CD14-positive monocyte (primary cell): ENCODE results near the gene CACYBP. TPM values are rescaled to one million over a fixed set of nuclear protein-coding genes. Genes with fewer than 3 reads are reported as not detected.

Experiments used
- DNase-seq, 3 donors: peaks; one replicate each; pipeline ENCODE4 v3.0.0-alpha.2; 2011 to 2022
- H2AFZ ChIP-seq: 2 replicates; pipeline ENCODE4 v1.6.0; 2012; ENCODE audit warnings: mild to moderate bottlenecking, low read depth, low read length, inconsistent platforms; ENCODE audit not compliant: insufficient read depth, poor library complexity, severe bottlenecking
- H3K27ac ChIP-seq, 2 donors: 1 replicate in 1 of 2; 2 replicates in 1 of 2; pipeline ENCODE4 v1.5.1; 2012 to 2013; ENCODE audit warnings: low read length in 2 of 2, control low read depth in 1 of 2, inconsistent platforms in 1 of 2, low read depth in 1 of 2, mild to moderate bottlenecking in 1 of 2
- H3K27me3 ChIP-seq, 2 donors: one replicate each; pipeline versions ENCODE4 v1.6.0 to v1.6.1; 2011 to 2013; ENCODE audit warnings: low read length in 2 of 2; ENCODE audit not compliant: control insufficient read depth in 2 of 2, insufficient read depth in 2 of 2
- H3K36me3 ChIP-seq, 2 donors: replicated peaks in 1 of 2; 1 replicate in 1 of 2; 2 replicates in 1 of 2; pipeline versions ENCODE4 v1.5.1 to v1.6.1; 2012 to 2013; ENCODE audit warnings: low read length in 2 of 2, control low read depth in 1 of 2, inconsistent platforms in 1 of 2, mild to moderate bottlenecking in 1 of 2; ENCODE audit not compliant: insufficient read depth in 2 of 2, control insufficient read depth in 1 of 2
- H3K4me1 ChIP-seq, 2 donors: 1 replicate in 1 of 2; 2 replicates in 1 of 2; pipeline versions ENCODE4 v1.5.1 to v1.6.1; 2012 to 2013; ENCODE audit warnings: low read length in 2 of 2, control low read depth in 1 of 2, inconsistent platforms in 1 of 2, mild to moderate bottlenecking in 1 of 2, moderate library complexity in 1 of 2; ENCODE audit not compliant: insufficient read depth in 2 of 2, control insufficient read depth in 1 of 2
- H3K4me2 ChIP-seq: replicated peaks from 2 replicates; pipeline ENCODE3; 2012; ENCODE audit warnings: low read length, moderate library complexity, mild to moderate bottlenecking; ENCODE audit not compliant: poor library complexity, severe bottlenecking; ENCODE audit errors: extremely low read depth
- H3K4me3 ChIP-seq, 3 experiments: fragments of 200-600 bp in 1 of 3; sonication (generic) in 1 of 3; replicated peaks in 1 of 3; 1 replicate in 2 of 3; 2 replicates in 1 of 3; pipeline ENCODE4 v1.5.1; 2011 to 2013; ENCODE audit warnings: low read length in 3 of 3, mild to moderate bottlenecking in 3 of 3, control low read depth in 2 of 3, low read depth in 2 of 3, inconsistent platforms in 1 of 3, moderate library complexity in 1 of 3
- H3K79me2 ChIP-seq: 2 replicates; pipeline ENCODE4 v1.6.0; 2012; ENCODE audit warnings: mild to moderate bottlenecking, control low read depth, inconsistent platforms, low read length, moderate library complexity; ENCODE audit not compliant: insufficient read depth
- H3K9ac ChIP-seq: 2 replicates; pipeline ENCODE4 v1.6.0; 2017; ENCODE audit warnings: low read length, mild to moderate bottlenecking; ENCODE audit not compliant: insufficient read depth, poor library complexity, severe bottlenecking
- H3K9me3 ChIP-seq, 2 donors: replicated peaks in 1 of 2; 1 replicate in 1 of 2; 2 replicates in 1 of 2; pipeline versions ENCODE4 v1.5.1 to v1.6.1; 2012 to 2013; ENCODE audit warnings: low read length in 2 of 2, control low read depth in 1 of 2; ENCODE audit not compliant: control insufficient read depth in 1 of 2, insufficient read depth in 1 of 2
- H4K20me1 ChIP-seq: 2 replicates; pipeline ENCODE4 v1.6.0; 2012; ENCODE audit warnings: mild to moderate bottlenecking, low read length, control low read depth, moderate library complexity; ENCODE audit not compliant: insufficient read depth
- H3K27ac Mint-ChIP-seq, 7 donors: one replicate each; pipeline ENCODE4 v1.8.0; 2020; ENCODE audit warnings: mild to moderate bottlenecking in 7 of 7, mixed read lengths in 7 of 7, moderate library complexity in 6 of 7, inconsistent platforms in 2 of 7
- H3K27me3 Mint-ChIP-seq, 3 donors: one replicate each; pipeline ENCODE4 v1.8.0; 2021 to 2022; ENCODE audit warnings: low read depth in 3 of 3, mild to moderate bottlenecking in 3 of 3, mixed read lengths in 3 of 3, moderate library complexity in 3 of 3, inconsistent platforms in 1 of 3
- H3K36me3 Mint-ChIP-seq, 2 donors: one replicate each; pipeline ENCODE4 v1.8.0; 2020; ENCODE audit warnings: mixed read lengths in 2 of 2, inconsistent platforms in 1 of 2, mild to moderate bottlenecking in 1 of 2
- H3K4me1 Mint-ChIP-seq: one replicate; pipeline ENCODE4 v1.8.0; 2020; ENCODE audit warnings: mild to moderate bottlenecking, mixed read lengths
- H3K4me3 Mint-ChIP-seq, 2 donors: one replicate each; pipeline ENCODE4 v1.8.0; 2020; ENCODE audit warnings: mild to moderate bottlenecking in 2 of 2, mixed read lengths in 2 of 2, moderate library complexity in 1 of 2
- H3K9me3 Mint-ChIP-seq, 7 donors: one replicate each; pipeline ENCODE4 v1.8.0; 2020 to 2022; ENCODE audit warnings: mixed read lengths in 7 of 7, mild to moderate bottlenecking in 6 of 7, moderate library complexity in 6 of 7, inconsistent platforms in 2 of 7
- CTCF ChIP-seq: fragments of 200-600 bp; IDR thresholded peaks from one replicate; pipeline ENCODE4 v1.8.0; 2022; ENCODE audit warnings: antibody characterized with exemption, mild to moderate bottlenecking
- WGBS: methylation state at CpG from one replicate; pipeline ENCODE4 v1.1.5; 2013; ENCODE audit warnings: missing lambda C conversion rate; ENCODE audit not compliant: insufficient coverage; 5-methylcytosine and 5-hydroxymethylcytosine counted together
- intact Hi-C, 2 donors: fragments of 100-400 bp; cut with micrococcal nuclease; formaldehyde crosslinking; loops; one replicate each; pipeline versions ENCODE4 v1.15.0 to v1.15.1; 2023
- polyA plus RNA-seq, 3 donors: library from polyadenylated mRNA; depleted of rRNA in 1 of 3; unstranded in 2 of 3; stranded (reverse) in 1 of 3; fragments of 300-500 nt in 2 of 3; fragments of >200 nt in 1 of 3; fragmentation: Illumina TruSeq in 2 of 3; gene quantifications; 1 replicate in 2 of 3; 2 replicates in 1 of 3; pipeline ENCODE4 v1.2.3, GENCODE V29; 2012 to 2021

CACYBP gene
- polyA plus RNA-seq, 3 donors, result 15.0 to 86.9 (median 74.8) TPM

GRCh38 chr1:175045097-175045496 is 45.4 kb downstream of the CACYBP start:
- intact Hi-C loops, result no loop called here
- H4K20me1 ChIP-seq, result no peaks in the 10 kb centered on the region
- Mint-ChIP-seq H3K27me3 (peaks cover 0 to 3% (median 0%) of the 10 kb centered on the region in 3 donors), H3K4me1 (no peaks in the 10 kb centered on the region), H3K27ac (peak overlapping the region in 1 of 7 donors; percentile 55), H3K9me3 (peaks cover 6 to 16% (median 13%) of the 10 kb centered on the region in 7 donors), H3K36me3 (no peaks in the 10 kb centered on the region), H3K4me3 (no peak overlapping the region)
- DNase-seq, result no peak
- no peak overlapping the region for H3K4me3 ChIP-seq
- no peak for TF ChIP-seq CTCF
- H3K9ac ChIP-seq, result no peak overlapping the region
- no peak overlapping the region for H3K4me2 ChIP-seq
- H3K27ac ChIP-seq, result no peak overlapping the region
- peaks cover 0 to 10% of the 10 kb centered on the region in 2 donors for H3K9me3 ChIP-seq
- H3K4me1 ChIP-seq, result no peaks in the 10 kb centered on the region
- no peaks in the 10 kb centered on the region for H3K36me3 ChIP-seq
- no peaks in the 10 kb centered on the region for H3K27me3 ChIP-seq
- no peak overlapping the region for H2AFZ ChIP-seq
- 95% methylated on average over 13 of the region's 19 CpGs for WGBS
- H3K79me2 ChIP-seq, result no peaks in the 10 kb centered on the region

- Mint-ChIP-seq H3K36me3 (no peaks in the 10 kb centered on the region), H3K27ac (no peak overlapping the region), H3K4me3 (no peak overlapping the region), H3K27me3 (peaks cover 0 to 3% (median 0%) of the 10 kb centered on the region in 3 donors), H3K4me1 (no peaks in the 10 kb centered on the region), H3K9me3 (peaks cover 6 to 17% (median 13%) of the 10 kb centered on the region in 7 donors)
- Histone ChIP-seq H3K36me3 (no peaks in the 10 kb centered on the region), H2AFZ (no peak overlapping the region), H3K4me2 (no peak overlapping the region), H3K4me1 (no peaks in the 10 kb centered on the region), H3K27me3 (no peaks in the 10 kb centered on the region), H3K4me3 (no peak overlapping the region), H4K20me1 (no peaks in the 10 kb centered on the region), H3K79me2 (no peaks in the 10 kb centered on the region), H3K9me3 (peaks cover 0 to 10% of the 10 kb centered on the region in 2 donors), H3K27ac (no peak overlapping the region), H3K9ac (no peak overlapping the region)
- intact Hi-C loops, result no loop called here
- 97% methylated on average over 14 of the region's 32 CpGs for WGBS
- DNase-seq, result no peak
- TF ChIP-seq CTCF, result no peak
These were observed 45.8 kb downstream of the CACYBP start for GRCh38 chr1:175045519-175045918.
